ENCODE measurements around the gene NODAL. TPM values are rescaled to one million over a fixed set of nuclear protein-coding genes. Genes with fewer than 3 reads are reported as not detected.

The NODAL gene
- total and polyA plus RNA-seq, 2 of the 4 experiments (the other 2 are of a cell fraction), result not detected

DNA sequence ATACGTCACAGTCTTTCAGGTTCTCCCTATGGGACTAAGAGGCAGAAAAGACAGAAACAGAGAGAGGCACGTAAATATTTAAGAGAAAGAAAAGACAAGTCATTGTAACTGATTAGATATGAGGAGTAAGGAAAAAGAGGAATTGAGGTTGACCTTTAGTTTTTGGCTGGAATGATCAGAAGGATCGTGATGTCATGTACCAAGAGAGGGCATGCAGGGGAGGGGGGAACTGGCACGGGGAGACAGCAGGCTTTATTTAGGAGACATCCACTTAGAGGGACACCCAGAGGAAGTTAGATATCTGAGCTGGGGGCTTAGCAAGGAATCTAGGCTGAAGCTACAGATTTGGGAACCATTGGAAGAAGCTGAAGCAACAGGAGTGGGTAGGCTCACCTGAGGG is 49.8 kb downstream of the NODAL start:
- CTCF ChIA-PET, result no interaction called here

More for the DNA sequence above, 49.8 kb downstream of the NODAL start:
- no peak overlapping the region for H3K18ac ChIP-seq (ENCODE audit: low read depth, low read length)
- no peak overlapping the region for H2BK5ac ChIP-seq (ENCODE audit: low read depth, low read length, poor library complexity, severe bottlenecking)
- ATAC-seq (ENCODE audit: low read depth) (no peak), DNase-seq (no peak)
- H3K9me1 ChIP-seq (ENCODE audit: insufficient read depth, low read length), result no peaks in the 10 kb centered on the region
- H3K4me3 ChIP-seq (ENCODE audit: insufficient read depth, low read depth, low read length), result no peak overlapping the region
- H2AK9ac ChIP-seq (replicated peaks; ENCODE audit: low read depth, low read length, poor library complexity), result no peak overlapping the region
- no peak overlapping the region for H2BK20ac ChIP-seq (ENCODE audit: low read depth, low read length)
- no peaks in the 10 kb centered on the region for H3K36me3 ChIP-seq (ENCODE audit: control insufficient read depth, insufficient read depth, low read length)
- H3K4ac ChIP-seq (ENCODE audit: low read depth, low read length), result no peak overlapping the region
- H3K79me1 ChIP-seq (ENCODE audit: low read depth in 1 of 2, low read length in 2 of 2), result no peaks in the 10 kb centered on the region
- no peak overlapping the region for H2AFZ ChIP-seq (replicated peaks; ENCODE audit: low read length, poor library complexity)
- H3K14ac ChIP-seq (replicated peaks; ENCODE audit: low read depth, low read length), result no peak overlapping the region
- H3K4me2 ChIP-seq (ENCODE audit: low read depth, low read length), result no peak overlapping the region
- H3K23ac ChIP-seq (ENCODE audit: low read depth, low read length), result no peak overlapping the region
- no peak overlapping the region for H3K56ac ChIP-seq (ENCODE audit: extremely low read depth, insufficient read depth, low read length)
- H4K5ac ChIP-seq (ENCODE audit: low read depth, low read length), result no peak overlapping the region
- no peaks in the 10 kb centered on the region for H4K20me1 ChIP-seq (ENCODE audit: insufficient read depth, low read length)
- in situ Hi-C loops (cut with MboI; ENCODE audit: low sequenced_read_pairs) (no loop called here), dilution Hi-C loops (cut with HindIII; ENCODE audit: low sequenced_read_pairs, unreplicated experiment) (no loop called here), intact Hi-C loops (cut with micrococcal nuclease) (no loop called here)
- H2BK120ac ChIP-seq (ENCODE audit: low read depth, low read length), result no peak overlapping the region
- BruUV-seq (replicated peaks), result no TSS peak
- 40% methylated on average over 1 of the region's 4 CpGs; no CpG with 5 or more reads in 1 of the 2 experiments for WGBS, 2 experiments (ENCODE audit: extremely low coverage in 2 of 2, insufficient read length in 1 of 2)
- no peak overlapping the region for H4K8ac ChIP-seq (ENCODE audit: low read depth in 2 of 2, low read length in 2 of 2)
- peaks cover 20% of the 10 kb centered on the region for H3K27me3 ChIP-seq (ENCODE audit: control insufficient read depth, insufficient read depth, low read length)
- H3K4me1 ChIP-seq (ENCODE audit: control insufficient read depth, insufficient read depth, low read length), result no peaks in the 10 kb centered on the region
- no peak for TF ChIP-seq MAZ (IDR thresholded peaks at IDR 0.05; ENCODE audit: borderline replicate concordance, low read depth, low read length)
- no peak for TF ChIP-seq MAFK (IDR thresholded peaks at IDR 0.05; ENCODE audit: low read depth, low read length)
- TF ChIP-seq, protein P1, sequence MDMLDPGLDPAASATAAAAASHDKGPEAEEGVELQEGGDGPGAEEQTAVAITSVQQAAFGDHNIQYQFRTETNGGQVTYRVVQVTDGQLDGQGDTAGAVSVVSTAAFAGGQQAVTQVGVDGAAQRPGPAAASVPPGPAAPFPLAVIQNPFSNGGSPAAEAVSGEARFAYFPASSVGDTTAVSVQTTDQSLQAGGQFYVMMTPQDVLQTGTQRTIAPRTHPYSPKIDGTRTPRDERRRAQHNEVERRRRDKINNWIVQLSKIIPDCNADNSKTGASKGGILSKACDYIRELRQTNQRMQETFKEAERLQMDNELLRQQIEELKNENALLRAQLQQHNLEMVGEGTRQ (IDR thresholded peaks at IDR 0.05; ENCODE audit: low read depth, low read length), result no peak
- TF ChIP-seq, protein P2, sequence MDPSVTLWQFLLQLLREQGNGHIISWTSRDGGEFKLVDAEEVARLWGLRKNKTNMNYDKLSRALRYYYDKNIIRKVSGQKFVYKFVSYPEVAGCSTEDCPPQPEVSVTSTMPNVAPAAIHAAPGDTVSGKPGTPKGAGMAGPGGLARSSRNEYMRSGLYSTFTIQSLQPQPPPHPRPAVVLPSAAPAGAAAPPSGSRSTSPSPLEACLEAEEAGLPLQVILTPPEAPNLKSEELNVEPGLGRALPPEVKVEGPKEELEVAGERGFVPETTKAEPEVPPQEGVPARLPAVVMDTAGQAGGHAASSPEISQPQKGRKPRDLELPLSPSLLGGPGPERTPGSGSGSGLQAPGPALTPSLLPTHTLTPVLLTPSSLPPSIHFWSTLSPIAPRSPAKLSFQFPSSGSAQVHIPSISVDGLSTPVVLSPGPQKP (IDR thresholded peaks at IDR 0.05; ENCODE audit: borderline replicate concordance, low read depth, low read length), result no peak
- no peak for TF ChIP-seq SMC3 (IDR thresholded peaks at IDR 0.05; ENCODE audit: low read depth, low read length)
- TF ChIP-seq CEBPB (IDR thresholded peaks at IDR 0.05; ENCODE audit: low read depth, low read length), result no peak
- no peak for TF ChIP-seq POLR2A (IDR thresholded peaks at IDR 0.05; ENCODE audit: low read depth, low read length)
- TF ChIP-seq RAD21 (IDR thresholded peaks at IDR 0.05; ENCODE audit: low read length), result no peak
- TF ChIP-seq FOS (IDR thresholded peaks at IDR 0.05; ENCODE audit: low read depth, low read length), result no peak
- TF ChIP-seq CHD1 (IDR thresholded peaks at IDR 0.05; ENCODE audit: low read depth, low read length), result no peak
- TF ChIP-seq NFE2L2 (IDR thresholded peaks at IDR 0.05; ENCODE audit: low read depth, low read length), result no peak
- TF ChIP-seq, protein P3, sequence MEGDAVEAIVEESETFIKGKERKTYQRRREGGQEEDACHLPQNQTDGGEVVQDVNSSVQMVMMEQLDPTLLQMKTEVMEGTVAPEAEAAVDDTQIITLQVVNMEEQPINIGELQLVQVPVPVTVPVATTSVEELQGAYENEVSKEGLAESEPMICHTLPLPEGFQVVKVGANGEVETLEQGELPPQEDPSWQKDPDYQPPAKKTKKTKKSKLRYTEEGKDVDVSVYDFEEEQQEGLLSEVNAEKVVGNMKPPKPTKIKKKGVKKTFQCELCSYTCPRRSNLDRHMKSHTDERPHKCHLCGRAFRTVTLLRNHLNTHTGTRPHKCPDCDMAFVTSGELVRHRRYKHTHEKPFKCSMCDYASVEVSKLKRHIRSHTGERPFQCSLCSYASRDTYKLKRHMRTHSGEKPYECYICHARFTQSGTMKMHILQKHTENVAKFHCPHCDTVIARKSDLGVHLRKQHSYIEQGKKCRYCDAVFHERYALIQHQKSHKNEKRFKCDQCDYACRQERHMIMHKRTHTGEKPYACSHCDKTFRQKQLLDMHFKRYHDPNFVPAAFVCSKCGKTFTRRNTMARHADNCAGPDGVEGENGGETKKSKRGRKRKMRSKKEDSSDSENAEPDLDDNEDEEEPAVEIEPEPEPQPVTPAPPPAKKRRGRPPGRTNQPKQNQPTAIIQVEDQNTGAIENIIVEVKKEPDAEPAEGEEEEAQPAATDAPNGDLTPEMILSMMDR (conservative IDR thresholded peaks at IDR 0.05; ENCODE audit: low read depth, low read length), result no peak
- H3K27ac ChIP-seq (ENCODE audit: insufficient read depth, low read length), result no peak overlapping the region
- no peak overlapping the region for H4K91ac ChIP-seq (ENCODE audit: insufficient read depth, low read depth, low read length)
- POLR2A ChIA-PET (ENCODE audit: unreplicated experiment), result no interaction called here
- H3K9ac ChIP-seq (ENCODE audit: low read depth, low read length), result no peak overlapping the region
- no peak overlapping the region for H2BK15ac ChIP-seq (ENCODE audit: low read depth, low read length)
- H3K9me3 ChIP-seq (ENCODE audit: control insufficient read depth, insufficient read depth, low read length), result no peaks in the 10 kb centered on the region
- H2AK5ac ChIP-seq (ENCODE audit: low read depth, low read length), result no peak overlapping the region

Data from IMR-90 (cell line).